ENCODE measurements around the gene DOCK1. TPM values are rescaled to one million over a fixed set of nuclear protein-coding genes. Genes with fewer than 3 reads are reported as not detected.

The DOCK1 gene
- polyA plus RNA-seq, 1 donor from 2014 or later, result 2.7 TPM

- H3K27me3 ChIP-seq (ENCODE audit: insufficient read depth, low read depth, low read length), result no peaks in the 10 kb centered on the region
- no peak overlapping the region for H3K4me3 ChIP-seq (ENCODE audit: low read length)
- H2AFZ ChIP-seq (ENCODE audit: low read depth, low read length), result no peak overlapping the region
- no peaks in the 10 kb centered on the region for H3F3A ChIP-seq (ENCODE audit: insufficient read depth, low read length, poor library complexity, severe bottlenecking)
- TF ChIP-seq EZH2 (IDR thresholded peaks at IDR 0.05; ENCODE audit: borderline replicate concordance, insufficient read depth, low read length, poor library complexity, severe bottlenecking), result no peak
- TF ChIP-seq MXI1 (conservative IDR thresholded peaks at IDR 0.05; ENCODE audit: poor library complexity, severe bottlenecking), result no peak
- no peak for TF ChIP-seq CTCF (IDR thresholded peaks at IDR 0.05; ENCODE audit: poor library complexity, severe bottlenecking)
- TF ChIP-seq RAD21 (conservative IDR thresholded peaks at IDR 0.05), result no peak
- H3K9ac ChIP-seq (ENCODE audit: low read length), result no peak overlapping the region
- no peak overlapping the region for H3K4me2 ChIP-seq (ENCODE audit: low read length)
- H3K79me2 ChIP-seq (replicated peaks; ENCODE audit: insufficient read depth, low read length), result no peaks in the 10 kb centered on the region
- no peaks in the 10 kb centered on the region for H3K9me3 ChIP-seq (ENCODE audit: low read length)
- H3K27ac ChIP-seq (ENCODE audit: low read length), result no peak overlapping the region
- H4K20me1 ChIP-seq (ENCODE audit: insufficient read depth), result no peaks in the 10 kb centered on the region
- H3K9me2 ChIP-seq (ENCODE audit: insufficient read depth, low read length), result no peaks in the 10 kb centered on the region
- no peaks in the 10 kb centered on the region for H3K36me3 ChIP-seq (ENCODE audit: insufficient read depth, low read length)
Observed at GRCh38 chr10:127424594-127425264, 519.5 kb downstream of the DOCK1 start.

- no peak overlapping the region for H3K9ac ChIP-seq (ENCODE audit: low read length)
- H3K9me3 ChIP-seq (ENCODE audit: low read length), result no peaks in the 10 kb centered on the region
- H3K79me2 ChIP-seq (replicated peaks; ENCODE audit: insufficient read depth, low read length), result no peaks in the 10 kb centered on the region
- H4K20me1 ChIP-seq (ENCODE audit: insufficient read depth), result no peaks in the 10 kb centered on the region
- no peaks in the 10 kb centered on the region for H3K36me3 ChIP-seq (ENCODE audit: insufficient read depth, low read length)
- no peaks in the 10 kb centered on the region for H3K27me3 ChIP-seq (ENCODE audit: insufficient read depth, low read depth, low read length)
- no peaks in the 10 kb centered on the region for H3K9me2 ChIP-seq (ENCODE audit: insufficient read depth, low read length)
- H2AFZ ChIP-seq (ENCODE audit: low read depth, low read length), result no peak overlapping the region
- H3K4me2 ChIP-seq (ENCODE audit: low read length), result no peak overlapping the region
- TF ChIP-seq POLR2AphosphoS5 (IDR thresholded peaks at IDR 0.05), result no peak
- H3K4me3 ChIP-seq (ENCODE audit: low read length), result no peak overlapping the region
- H3F3A ChIP-seq (ENCODE audit: insufficient read depth, low read length, poor library complexity, severe bottlenecking), result no peaks in the 10 kb centered on the region
- peak overlapping the region; percentile 72 for H3K27ac ChIP-seq (ENCODE audit: low read length)
Observed at GRCh38 chr10:127426746-127427145, 521.5 kb downstream of the DOCK1 start.

- H3K36me3 ChIP-seq (ENCODE audit: insufficient read depth, low read length), result no peaks in the 10 kb centered on the region
- TF ChIP-seq EP300 (conservative IDR thresholded peaks at IDR 0.05; ENCODE audit: poor library complexity, severe bottlenecking) (peak; percentile 92), EZH2 (IDR thresholded peaks at IDR 0.05; ENCODE audit: borderline replicate concordance, insufficient read depth, low read length, poor library complexity, severe bottlenecking) (no peak), TAF1 (IDR thresholded peaks at IDR 0.05; ENCODE audit: low read depth) (no peak), RAD21 (conservative IDR thresholded peaks at IDR 0.05) (no peak), SMC3 (conservative IDR thresholded peaks at IDR 0.05; ENCODE audit: poor library complexity) (peak; percentile 16), MXI1 (conservative IDR thresholded peaks at IDR 0.05; ENCODE audit: poor library complexity, severe bottlenecking) (no peak), REST (IDR thresholded peaks at IDR 0.05; ENCODE audit: borderline replicate concordance) (peak; percentile 46), CTCF (IDR thresholded peaks at IDR 0.05; ENCODE audit: poor library complexity, severe bottlenecking) (no peak), POLR2AphosphoS5 (IDR thresholded peaks at IDR 0.05) (peak; percentile 64)
- peak overlapping the region; percentile 72 for H3K27ac ChIP-seq (ENCODE audit: low read length)
- H3K9me2 ChIP-seq (ENCODE audit: insufficient read depth, low read length), result no peaks in the 10 kb centered on the region
- H3K27me3 ChIP-seq (ENCODE audit: insufficient read depth, low read depth, low read length), result no peaks in the 10 kb centered on the region
- no peaks in the 10 kb centered on the region for H3F3A ChIP-seq (ENCODE audit: insufficient read depth, low read length, poor library complexity, severe bottlenecking)
- no peak overlapping the region for H3K4me3 ChIP-seq (ENCODE audit: low read length)
- no peaks in the 10 kb centered on the region for H4K20me1 ChIP-seq (ENCODE audit: insufficient read depth)
- H3K9me3 ChIP-seq (ENCODE audit: low read length), result no peaks in the 10 kb centered on the region
- H3K9ac ChIP-seq (ENCODE audit: low read length), result peak overlapping the region; percentile 22
- no peak overlapping the region for H3K4me2 ChIP-seq (ENCODE audit: low read length)
- no peaks in the 10 kb centered on the region for H3K79me2 ChIP-seq (replicated peaks; ENCODE audit: insufficient read depth, low read length)
- H2AFZ ChIP-seq (ENCODE audit: low read depth, low read length), result no peak overlapping the region
Observed at GRCh38 chr10:127427926-127428325, 522.7 kb downstream of the DOCK1 start.

Measured in neural cell (in vitro differentiated cells).